GM03348 (cell line): ENCODE data around the gene FBN1.

Source experiments
- DNase-seq: peaks from one replicate; pipeline ENCODE4 v3.0.0; 2012; ENCODE audit warnings: low spot score

The FBN1 gene

DNA sequence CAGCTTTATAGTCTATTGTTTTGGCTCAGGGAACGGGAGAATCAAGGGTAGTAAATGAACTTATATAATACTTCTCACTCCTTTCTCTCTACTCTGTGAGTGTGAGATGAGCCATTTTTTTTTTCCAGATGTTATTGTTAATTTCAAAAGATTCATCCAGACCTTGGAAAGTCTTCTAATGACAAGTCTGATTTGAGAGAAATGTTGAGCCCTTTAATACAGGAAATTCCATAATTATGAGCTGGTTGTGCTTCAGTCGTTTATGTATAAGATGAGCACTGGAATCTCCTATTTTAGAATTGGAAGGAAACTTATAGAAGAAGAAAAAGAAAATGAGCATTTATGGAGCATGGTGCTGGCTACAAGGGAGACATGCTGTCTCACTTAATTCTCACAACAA, 92.0 kb downstream of the FBN1 start:
- no peak for DNase-seq

DNA sequence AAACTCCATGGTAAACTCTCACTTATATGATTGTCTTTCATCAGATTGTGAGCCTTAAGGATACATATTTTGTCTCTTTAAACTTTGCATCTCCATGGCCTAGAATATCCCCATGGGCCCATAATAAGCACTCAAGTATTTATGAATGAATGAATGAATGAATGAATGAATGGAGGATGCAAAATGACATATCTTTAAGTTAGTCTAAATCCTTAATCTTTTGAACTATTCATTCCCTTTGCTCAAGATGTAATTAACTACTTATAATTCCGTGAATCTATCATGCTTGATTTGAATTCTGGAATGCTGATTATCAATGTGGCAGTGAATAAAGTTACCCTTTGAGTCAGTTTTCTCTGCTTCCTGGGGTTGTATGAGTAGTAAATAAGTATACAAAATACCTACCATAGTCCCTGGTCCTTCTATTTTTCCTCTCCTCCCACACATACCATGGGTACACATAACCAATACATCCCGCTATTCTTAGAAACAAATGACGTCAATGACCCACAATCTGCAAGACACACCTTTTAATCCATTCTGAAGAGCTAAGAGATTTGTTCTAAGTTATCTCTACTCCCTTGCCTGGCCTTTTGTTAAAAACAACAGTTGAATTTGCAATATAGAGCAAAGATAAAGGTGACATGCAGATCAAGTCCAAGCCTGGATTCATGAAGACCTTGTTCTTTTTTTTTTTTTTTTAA, 94.5 kb downstream of the FBN1 start:
- DNase-seq: no peak

DNA sequence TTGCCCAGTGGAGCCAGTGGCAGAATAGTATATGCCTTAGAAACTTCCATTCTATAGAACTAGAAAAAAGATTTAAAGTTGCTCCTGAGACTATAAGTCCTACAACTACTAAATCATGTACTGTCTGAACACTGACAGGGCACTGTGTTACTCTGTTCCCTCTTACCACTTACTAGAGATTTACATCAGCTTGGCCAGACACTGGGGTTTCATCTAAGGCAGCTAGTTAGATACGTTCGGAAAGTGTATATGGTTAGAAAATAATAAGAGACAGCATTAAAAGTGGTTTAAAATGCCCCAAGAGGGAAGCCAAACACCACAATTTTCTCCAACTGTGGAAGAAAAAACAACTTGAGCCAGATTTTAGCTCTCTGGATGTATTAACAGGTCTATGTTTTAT, 97.1 kb downstream of the FBN1 start:
- DNase-seq: no peak

DNA sequence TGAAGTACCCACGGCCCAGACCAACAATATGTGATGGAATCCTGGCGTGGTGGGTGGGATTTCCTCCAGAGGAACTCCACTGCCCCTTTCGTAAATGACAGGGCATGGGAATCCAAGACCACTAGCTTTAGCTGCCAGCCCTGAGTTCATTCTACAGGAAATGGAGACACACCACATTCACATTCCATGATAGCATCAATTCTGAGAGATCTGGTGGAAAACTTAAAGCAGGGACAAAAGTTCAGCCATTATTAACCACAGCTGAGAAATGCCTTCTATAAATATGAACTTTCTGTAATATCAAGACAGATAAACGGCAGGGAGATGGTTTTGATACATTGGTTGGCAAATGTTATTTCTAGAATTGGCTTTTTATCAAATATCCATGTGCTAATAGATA, 98.2 kb downstream of the FBN1 start:
- DNase-seq: peak; percentile 32

DNA sequence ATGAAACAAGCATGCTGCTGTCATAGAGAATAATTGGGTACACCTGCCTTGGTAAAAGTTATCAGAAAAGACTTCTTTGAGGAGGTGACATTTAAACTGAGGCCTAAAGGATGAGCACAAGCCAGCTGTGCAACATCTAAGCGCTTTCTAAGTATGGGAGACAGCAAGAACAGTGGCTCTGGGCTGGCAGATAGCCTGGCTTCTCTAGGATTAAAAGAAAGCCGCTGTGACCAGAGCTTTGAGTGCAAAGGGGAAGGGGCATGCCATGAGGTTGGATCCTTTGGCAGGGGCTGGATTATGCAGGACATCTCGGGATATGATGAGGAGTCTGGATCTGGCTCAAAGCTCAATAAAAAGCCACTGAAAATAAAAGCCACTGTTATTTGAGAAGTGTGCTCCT, 99.2 kb downstream of the FBN1 start:
- DNase-seq: no peak

DNA sequence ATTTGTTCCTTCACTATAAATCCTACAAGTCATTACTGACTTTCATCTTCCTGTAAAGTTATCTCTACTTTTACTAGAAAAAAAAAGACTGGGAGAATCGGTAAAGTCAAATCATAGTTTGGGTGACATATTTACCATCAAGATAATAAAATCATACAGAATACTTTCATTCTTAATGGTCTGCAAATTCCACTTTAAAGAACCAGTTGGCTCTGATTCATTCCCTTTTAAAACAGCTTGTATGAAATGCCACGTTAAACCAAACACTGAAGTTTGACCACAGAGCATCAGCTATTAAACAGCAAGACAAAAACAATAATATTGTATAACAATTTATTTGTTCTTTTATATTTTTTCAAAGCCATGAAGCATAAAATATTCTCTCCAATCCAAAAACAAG, 100.7 kb downstream of the FBN1 start:
- DNase-seq: no peak

DNA sequence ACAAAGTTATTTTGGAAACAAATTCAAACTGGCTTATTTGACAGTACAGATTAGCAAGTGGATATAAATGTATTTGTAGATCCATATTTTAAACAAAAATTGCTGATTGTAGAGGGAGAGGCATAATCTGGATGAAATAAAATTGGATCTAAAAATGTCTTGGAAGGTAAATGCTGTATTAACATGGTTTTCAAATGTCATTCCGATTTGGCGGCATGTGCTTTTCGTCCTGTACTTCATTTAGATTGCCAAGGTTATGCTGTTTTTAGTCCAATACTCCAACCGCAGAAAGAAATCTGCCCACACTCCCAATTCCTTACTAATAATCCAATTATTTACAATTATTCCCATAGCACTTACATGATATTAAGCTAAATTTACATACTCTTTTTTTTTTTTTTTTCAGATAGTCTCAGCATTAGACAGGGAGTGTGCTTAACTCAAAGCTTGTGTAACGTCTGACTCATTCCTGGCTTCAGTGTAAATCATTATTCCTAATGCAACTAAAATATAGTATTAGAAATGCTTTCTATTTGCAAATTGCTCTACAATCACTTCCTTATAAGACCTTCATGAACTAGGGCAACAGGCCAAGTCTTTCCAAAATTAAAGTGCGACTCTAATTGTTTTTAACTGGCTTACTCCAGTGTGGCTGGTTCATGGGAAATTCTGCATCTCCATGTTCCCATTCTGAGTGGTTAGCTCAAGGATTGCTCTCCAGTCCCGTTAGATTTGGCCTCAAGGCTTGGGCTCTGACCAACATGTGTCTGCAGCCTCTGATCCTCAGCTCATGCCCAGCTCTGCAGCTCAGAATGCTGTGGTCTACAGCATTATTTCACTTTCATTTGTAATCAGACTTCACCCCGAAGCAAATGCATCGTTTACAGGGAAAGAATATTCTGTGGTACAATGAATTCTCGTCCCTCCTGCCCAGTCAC, 103.9 kb downstream of the FBN1 start:
- DNase-seq: peak; percentile 53

DNA sequence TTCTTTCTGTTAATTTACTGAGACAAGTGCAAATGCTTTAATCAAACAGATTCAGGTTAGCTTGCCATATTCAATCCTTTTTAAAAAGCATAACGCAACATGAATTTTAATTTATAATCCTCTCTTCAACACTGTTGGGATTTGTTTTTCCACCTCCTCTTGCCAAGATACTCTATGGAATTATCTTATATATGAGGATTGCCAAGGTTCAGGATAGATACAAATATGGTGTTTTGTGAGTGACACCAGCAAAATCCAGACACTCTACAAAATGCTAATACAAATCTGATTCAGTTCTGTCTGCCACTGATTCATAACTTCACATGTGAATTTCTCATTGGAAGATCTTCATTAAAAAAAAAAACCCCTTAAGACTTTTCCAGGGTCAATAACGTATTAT, 104.8 kb downstream of the FBN1 start:
- DNase-seq: no peak

DNA sequence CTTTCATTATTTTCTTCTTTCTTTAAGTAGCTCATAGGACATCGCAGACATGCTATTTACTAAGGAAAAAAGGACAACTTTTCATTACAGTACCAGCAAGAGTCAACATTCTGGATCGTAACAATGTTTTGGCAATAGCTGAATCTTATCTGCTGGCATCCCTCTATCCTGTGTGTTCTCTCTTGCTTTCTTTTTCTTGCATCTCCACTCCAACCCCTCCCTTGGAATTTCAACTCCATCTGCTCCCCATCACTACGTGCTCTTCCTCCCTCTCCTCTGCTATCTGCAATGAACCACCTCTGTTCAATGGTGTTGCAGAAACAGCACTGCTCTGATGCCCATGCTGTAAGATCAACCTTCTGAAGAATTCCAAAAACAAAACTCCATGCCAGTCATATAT, 106.6 kb downstream of the FBN1 start:
- DNase-seq: no peak

DNA sequence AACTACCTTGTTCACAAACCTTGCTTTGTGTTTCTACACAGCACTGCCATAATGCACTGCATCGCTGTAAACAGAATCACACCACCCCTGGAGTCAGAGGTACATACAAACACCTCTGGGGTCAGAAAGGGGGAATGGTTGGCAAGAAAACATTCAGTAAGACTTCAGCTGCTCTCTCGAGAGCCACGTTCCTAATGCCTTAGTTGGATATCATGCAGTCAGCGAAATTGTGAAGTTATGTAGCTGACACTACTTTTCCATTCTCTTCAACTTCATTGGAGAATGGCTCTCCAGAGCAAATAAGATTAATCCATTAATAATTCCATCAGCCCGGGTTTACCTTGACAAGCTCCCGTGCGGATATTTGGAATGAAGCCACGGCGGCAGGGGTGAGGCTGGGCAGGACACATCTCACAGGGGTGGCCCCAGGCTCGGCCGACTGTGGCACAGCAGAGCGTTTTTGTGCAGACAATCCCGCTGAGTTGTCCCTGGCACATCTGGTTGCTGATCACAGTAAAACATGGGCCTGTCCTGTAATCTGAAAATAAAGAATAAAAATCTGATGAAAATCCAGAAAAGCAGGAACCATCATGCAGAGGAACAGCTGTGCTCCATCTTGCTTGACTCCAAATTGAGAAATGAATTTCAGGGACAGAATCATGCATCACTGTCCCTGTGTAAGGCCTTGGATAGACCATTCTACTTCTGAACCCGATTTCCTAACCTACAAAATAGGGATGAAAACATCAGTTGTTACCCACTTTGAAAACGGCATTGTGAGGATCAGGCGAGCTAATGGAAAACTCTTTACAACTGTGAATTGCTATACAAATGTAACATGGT, 108.0 kb downstream of the FBN1 start:
- peak; percentile 7 for DNase-seq

DNA sequence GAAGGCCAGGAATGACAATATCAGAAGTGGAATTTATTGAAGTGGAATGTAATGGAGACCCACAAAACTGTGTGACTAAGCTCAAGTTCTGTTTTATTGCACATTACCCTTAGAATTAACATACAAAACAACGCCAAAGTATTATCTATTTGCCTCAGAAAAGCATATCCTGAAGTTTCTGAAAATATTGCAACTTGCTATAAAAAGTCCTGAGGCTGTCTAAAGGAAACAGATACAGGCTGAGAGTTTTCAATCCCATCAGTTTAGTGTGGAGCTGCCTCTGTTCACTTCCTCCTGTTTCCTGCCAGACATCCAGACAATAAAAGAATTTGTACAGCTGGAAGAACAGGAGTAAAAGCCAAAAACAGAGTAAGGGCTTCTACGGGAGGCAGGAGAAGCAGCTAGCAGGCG, 108.8 kb downstream of the FBN1 start:
- DNase-seq: peak; percentile 33

DNA sequence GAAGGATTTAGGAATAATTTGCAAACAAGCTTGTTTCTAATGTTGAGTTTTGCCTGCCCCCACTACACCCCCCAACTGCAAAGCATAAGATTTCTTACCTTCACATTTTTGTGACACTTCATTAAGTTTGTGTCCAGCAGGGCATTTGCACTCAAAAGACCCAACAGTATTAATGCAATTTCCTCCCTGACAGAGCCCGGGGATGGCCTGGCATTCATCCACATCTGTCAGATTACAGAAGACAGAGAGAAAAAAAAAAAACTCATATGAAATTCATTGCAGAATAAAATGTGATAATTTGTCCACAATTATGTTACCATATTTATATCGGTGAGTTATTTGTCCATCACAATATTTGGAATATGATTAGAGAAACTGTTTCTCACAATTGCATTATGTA, 111.5 kb downstream of the FBN1 start:
- DNase-seq: peak; percentile 18

DNA sequence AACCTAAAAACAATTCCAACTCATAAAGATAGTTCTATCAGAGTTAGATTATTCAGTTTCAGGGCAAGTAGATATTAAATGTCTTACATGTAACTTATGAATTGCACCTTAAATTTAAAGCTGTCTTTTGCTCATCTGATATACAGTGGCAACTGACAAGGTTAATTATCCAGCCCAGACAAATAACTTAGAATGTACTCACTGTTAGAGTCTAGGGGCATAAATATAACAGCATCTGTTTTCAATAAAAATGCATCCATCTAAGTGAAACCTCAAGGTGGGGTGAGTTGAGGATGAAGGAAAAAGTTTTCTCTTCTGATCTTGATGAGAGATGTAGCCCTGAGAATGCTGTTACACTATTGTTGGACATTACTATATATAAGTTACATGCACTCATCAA, 112.6 kb downstream of the FBN1 start:
- DNase-seq: peak; percentile 15

DNA sequence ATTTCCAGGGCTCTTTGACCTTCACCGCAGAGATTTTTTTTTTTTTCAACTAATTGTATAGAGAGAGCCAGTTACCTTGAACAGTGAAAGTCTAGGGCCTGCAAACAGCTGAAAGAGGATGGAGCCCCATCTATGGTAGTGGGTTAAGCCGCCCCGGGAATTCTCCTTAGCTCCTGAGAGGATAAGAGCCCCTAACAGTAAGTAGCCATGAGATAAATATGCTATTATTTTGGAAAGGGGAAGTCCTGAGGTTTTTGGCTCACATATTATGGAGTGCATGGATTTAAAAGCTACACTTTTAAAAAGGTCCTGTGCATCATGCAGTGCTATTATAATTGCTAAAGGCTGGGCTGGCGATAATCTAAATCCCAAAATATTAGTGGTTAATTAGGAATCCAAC, 115.0 kb downstream of the FBN1 start:
- DNase-seq: no peak

DNA sequence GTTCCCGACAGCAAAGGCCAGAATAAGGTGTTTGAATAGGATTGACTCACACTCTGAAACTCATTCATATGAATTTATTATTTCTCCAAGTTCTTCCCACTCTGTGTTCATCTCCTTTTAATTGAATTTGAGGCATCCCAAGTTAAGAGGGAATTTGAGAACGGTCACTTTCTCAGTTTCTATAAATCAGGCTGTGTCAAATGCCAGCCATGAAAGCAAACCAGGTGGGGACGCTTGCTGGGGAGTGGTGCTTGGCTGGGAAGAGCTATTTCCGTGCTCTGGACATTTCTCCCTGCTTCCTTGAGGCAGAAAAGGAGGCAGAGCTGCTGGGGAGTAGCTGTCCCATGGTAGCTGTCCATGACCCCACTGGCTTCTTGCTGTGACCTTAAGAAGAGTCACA, 116.6 kb downstream of the FBN1 start:
- no peak for DNase-seq

DNA sequence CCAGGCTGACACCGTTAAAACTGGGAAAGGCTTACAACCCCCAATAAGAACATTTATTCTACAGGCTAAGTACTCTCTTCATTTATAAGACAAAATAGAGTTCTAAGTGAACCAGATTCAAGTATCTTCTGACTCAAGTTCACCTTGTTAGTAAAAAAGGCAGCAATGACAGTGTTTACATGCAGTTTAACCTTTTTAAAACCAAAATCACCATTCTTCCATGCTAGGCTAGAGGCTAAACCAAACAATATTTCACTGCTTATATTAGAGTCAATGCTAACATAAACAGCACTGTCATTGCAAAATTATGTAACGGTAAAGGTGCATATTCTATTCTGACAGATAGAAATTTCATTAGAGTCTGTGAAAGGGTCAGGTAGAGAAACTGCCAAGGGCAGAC, 118.0 kb downstream of the FBN1 start:
- no peak for DNase-seq

DNA sequence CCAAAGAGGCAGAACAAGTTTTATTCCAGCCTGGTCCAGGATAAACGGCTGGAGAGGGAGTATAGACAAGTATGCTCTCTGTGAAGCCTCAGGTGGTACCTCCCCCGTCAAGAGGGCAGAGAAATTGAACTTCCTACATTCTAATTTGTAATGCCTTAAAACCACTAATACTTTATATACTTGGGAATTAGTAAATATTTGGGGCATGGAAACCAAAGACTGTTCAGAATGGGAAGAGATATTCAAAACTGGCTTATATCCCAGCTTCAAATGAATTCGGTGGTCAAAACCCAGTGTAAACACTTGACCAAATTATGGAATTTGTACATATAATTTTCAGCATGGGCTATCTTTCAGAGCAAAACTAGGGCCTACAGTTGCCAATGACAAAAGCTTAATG, 122.6 kb downstream of the FBN1 start:
- DNase-seq: no peak

DNA sequence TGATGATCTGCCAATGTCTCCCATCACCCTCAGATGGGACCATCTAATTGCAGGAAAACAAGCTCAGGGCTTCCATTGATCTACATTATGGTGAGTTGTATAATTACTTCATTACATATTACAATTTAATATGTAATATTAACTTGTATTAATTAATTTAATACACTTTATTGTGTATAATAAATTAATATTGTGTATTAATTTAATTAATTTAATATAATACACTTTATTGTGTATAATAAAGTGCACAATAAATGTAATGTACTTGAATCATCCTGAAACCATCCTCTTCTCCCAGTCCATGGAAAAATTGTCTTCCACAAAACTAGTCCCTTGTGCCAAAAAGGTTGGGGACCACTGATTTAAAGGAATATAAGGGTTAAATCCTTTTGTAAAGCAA, 123.4 kb downstream of the FBN1 start:
- no peak for DNase-seq

DNA sequence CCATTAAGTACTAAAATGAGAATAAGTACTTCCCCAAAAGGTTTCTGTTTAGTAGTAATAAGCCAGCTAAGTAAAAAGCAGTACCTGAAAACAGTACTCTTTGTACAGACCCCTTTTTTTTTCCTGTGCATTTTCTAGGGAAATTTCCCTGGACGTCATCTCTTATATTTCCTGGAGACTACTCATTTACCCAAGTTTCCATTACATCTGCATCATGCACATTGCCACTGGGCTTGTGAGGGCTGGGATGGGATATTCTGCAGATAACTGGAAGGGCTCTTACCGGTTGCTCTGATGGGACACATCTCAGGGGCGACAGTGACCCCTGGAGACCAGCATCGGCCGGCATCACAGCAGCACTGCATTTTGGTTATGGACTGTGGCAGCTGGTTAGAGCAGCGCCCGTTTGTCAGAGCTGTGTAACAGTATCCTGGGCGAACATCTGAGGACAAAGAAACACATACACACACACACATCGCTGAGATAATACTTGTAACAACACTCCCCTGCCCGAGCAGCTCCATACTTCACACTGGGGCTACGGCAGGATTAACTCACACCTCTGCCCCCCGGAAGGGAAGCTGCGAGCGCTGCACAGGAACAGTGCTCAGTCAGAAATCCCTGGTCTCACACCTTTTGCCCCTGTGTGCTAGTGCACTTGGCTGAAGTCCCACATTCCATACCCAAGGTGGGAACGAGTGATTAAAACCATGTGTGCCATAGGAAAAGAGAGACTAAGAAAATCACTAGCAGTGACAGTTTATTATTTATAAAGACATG, 124.9 kb downstream of the FBN1 start:
- DNase-seq: no peak

DNA sequence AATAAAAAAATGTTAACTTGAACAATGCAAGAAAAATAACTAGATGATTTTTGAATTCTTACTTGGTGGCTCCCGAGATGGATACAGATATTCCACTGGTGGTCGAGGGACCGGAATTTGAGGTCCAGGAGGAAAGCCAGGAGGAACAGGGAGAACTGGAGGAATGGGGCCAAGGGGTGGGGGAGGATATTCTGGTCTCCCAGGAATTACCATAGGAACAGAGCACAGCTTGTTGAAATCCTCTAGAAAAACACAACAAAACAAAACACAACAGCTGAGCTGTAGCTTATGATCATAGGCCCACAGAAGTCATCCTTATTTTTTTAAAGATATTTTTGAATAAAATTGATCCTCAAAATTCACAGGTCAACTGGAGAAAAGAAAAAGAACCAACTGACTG, 129.4 kb downstream of the FBN1 start:
- DNase-seq: no peak

DNA sequence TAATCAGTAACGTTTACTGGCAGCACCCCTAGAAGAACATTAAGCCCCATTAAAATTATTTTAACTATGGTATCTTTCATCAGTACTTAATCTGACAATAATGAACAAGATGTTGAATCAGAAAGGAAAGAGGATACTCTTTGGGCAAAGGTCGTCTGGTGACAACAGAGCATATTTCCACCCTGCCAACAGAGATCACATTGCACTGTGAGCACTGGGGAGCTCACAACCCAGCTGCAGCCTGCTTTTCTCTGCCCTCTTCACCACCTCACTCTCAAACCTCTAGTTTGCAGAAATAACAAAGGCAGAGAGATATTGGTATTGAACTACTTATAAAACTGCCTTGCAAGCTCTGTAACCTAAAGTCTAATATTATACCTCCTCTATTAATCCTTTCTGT, 130.0 kb downstream of the FBN1 start:
- DNase-seq: no peak
